H1 (cell line): ENCODE results near the gene NHS. TPM values are rescaled to one million over a fixed set of nuclear protein-coding genes. Genes with fewer than 3 reads are reported as not detected.
"Not testable (repeated sequence)": the region's sequence is repeated elsewhere in the genome, so short reads cannot be mapped to it uniquely, and the experiment has no call there.

ENCODE experiments used
- CTCF ChIA-PET: fragments of 300-600 bp; sonication (Branson Sonifier 250); formaldehyde crosslinking; loops from one replicate; lab custom pipeline; 2021; ENCODE audit not compliant: partially characterized antibody; lab: Charles Lee
- POLR2A ChIA-PET: fragments of 300-600 bp; sonication (Branson Sonifier 250); formaldehyde crosslinking; loops from one replicate; lab custom pipeline; 2021; ENCODE audit warnings: inconsistent platforms; ENCODE audit not compliant: partially characterized antibody; lab: Charles Lee
- DNase-seq, 2 experiments: peaks; one replicate each; pipeline versions ENCODE4 v3.0.0 to v3.0.0-alpha.2; 2010 to 2022; ENCODE audit warnings: low spot score in 2 of 2, low read depth in 1 of 2, mixed read lengths in 1 of 2
- FAIRE-seq: peaks from 2 replicates; lab custom pipeline; 2011; peaks lifted over from hg19 to GRCh38; lab: Jason Lieb, UNC
- H2AFZ ChIP-seq: 2 replicates; pipeline ENCODE4 v1.8.1; 2012; ENCODE audit warnings: low read length, inconsistent platforms
- H2AK5ac ChIP-seq: 2 replicates; pipeline ENCODE4 v1.6.1; 2013; ENCODE audit warnings: low read depth, low read length
- H2BK120ac ChIP-seq: replicated peaks from 2 replicates; pipeline ENCODE3; 2013; ENCODE audit warnings: low read depth, low read length, inconsistent platforms
- H2BK12ac ChIP-seq: 2 replicates; pipeline ENCODE4 v1.6.1; 2013; ENCODE audit warnings: low read depth, low read length
- H2BK15ac ChIP-seq: 2 replicates; pipeline ENCODE4 v1.6.1; 2013; ENCODE audit warnings: low read length
- H2BK20ac ChIP-seq: 2 replicates; pipeline ENCODE4 v1.6.1; 2013; ENCODE audit warnings: low read length
- H2BK5ac ChIP-seq: 2 replicates; pipeline ENCODE4 v1.6.1; 2013; ENCODE audit warnings: low read depth, low read length
- H3K14ac ChIP-seq: 2 replicates; pipeline ENCODE4 v1.6.1; 2013; ENCODE audit warnings: inconsistent platforms; ENCODE audit not compliant: insufficient read length
- H3K18ac ChIP-seq: 2 replicates; pipeline ENCODE4 v1.6.1; 2013; ENCODE audit warnings: low read length; ENCODE audit errors: extremely low read depth
- H3K23ac ChIP-seq: 2 replicates; pipeline ENCODE4 v1.6.1; 2013; ENCODE audit warnings: inconsistent platforms; ENCODE audit not compliant: insufficient read length
- H3K23me2 ChIP-seq: 2 replicates; pipeline ENCODE4 v1.6.1; 2013; ENCODE audit warnings: low read depth, low read length
- H3K27ac ChIP-seq: 2 replicates; pipeline ENCODE4 v1.6.1; 2011; ENCODE audit warnings: low read depth, low read length, inconsistent platforms
- H3K27me3 ChIP-seq, 4 experiments: replicated peaks in 1 of 4; 1 replicate in 1 of 4; 2 replicates in 3 of 4; pipeline versions ENCODE4 v1.6.1 to v1.8.1; 2011 to 2013; ENCODE audit warnings: low read length in 3 of 4, mild to moderate bottlenecking in 3 of 4, inconsistent platforms in 2 of 4, mixed read lengths in 2 of 4, moderate library complexity in 1 of 4; ENCODE audit not compliant: control insufficient read depth in 3 of 4, insufficient read depth in 3 of 4; ENCODE audit errors: extremely low read depth in 1 of 4
- H3K36me3 ChIP-seq, 4 experiments: 2 replicates each; pipeline versions ENCODE4 v1.6.1 to v1.8.1; 2011 to 2013; ENCODE audit warnings: mild to moderate bottlenecking in 4 of 4, low read length in 3 of 4, moderate library complexity in 2 of 4, control low read depth in 1 of 4, inconsistent platforms in 1 of 4; ENCODE audit not compliant: insufficient read depth in 4 of 4, control insufficient read depth in 2 of 4
- H3K4ac ChIP-seq: replicated peaks from 2 replicates; pipeline ENCODE3; 2013; ENCODE audit warnings: low read length, low read depth, mixed read lengths, inconsistent platforms; ENCODE audit not compliant: insufficient read length
- H3K4me1 ChIP-seq, 4 experiments: replicated peaks in 1 of 4; 1 replicate in 1 of 4; 2 replicates in 3 of 4; pipeline versions ENCODE4 v1.6.1 to v1.8.1; 2011 to 2013; ENCODE audit warnings: low read length in 3 of 4, inconsistent platforms in 2 of 4, mixed read lengths in 1 of 4; ENCODE audit not compliant: insufficient read depth in 4 of 4, control insufficient read depth in 3 of 4
- H3K4me2 ChIP-seq, 2 experiments: 2 replicates each; pipeline versions ENCODE4 v1.6.1 to v1.8.1; 2011 to 2013; ENCODE audit warnings: low read depth in 2 of 2, low read length in 2 of 2, control low read depth in 1 of 2, inconsistent platforms in 1 of 2, mild to moderate bottlenecking in 1 of 2; ENCODE audit not compliant: insufficient read depth in 1 of 2
- H3K4me3 ChIP-seq, 4 experiments: fragments of 200-600, 300-600 bp in 1 of 4; sonication (generic), shearing (Covaris generic), sonication (Bioruptor Twin) in 1 of 4; 2 replicates each; pipeline versions ENCODE4 v1.5.1 to v1.8.1; 2011 to 2016; ENCODE audit warnings: low read length in 4 of 4, low read depth in 3 of 4, control low read depth in 2 of 4, inconsistent platforms in 2 of 4, mild to moderate bottlenecking in 2 of 4, mixed read lengths in 1 of 4, moderate library complexity in 1 of 4; ENCODE audit not compliant: insufficient read depth in 2 of 4; ENCODE audit errors: extremely low read depth in 1 of 4
- H3K56ac ChIP-seq: replicated peaks from 2 replicates; pipeline ENCODE3; 2013; ENCODE audit warnings: low read depth, mild to moderate bottlenecking, mixed read lengths, low read length, inconsistent platforms; ENCODE audit not compliant: insufficient read length
- H3K79me1 ChIP-seq: 2 replicates; pipeline ENCODE4 v1.6.1; 2013; ENCODE audit warnings: low read depth, low read length, control low read depth
- H3K79me2 ChIP-seq, 2 experiments: 2 replicates each; pipeline versions ENCODE4 v1.6.1 to v1.8.1; 2012 to 2013; ENCODE audit warnings: low read length in 2 of 2, mild to moderate bottlenecking in 2 of 2, inconsistent platforms in 1 of 2; ENCODE audit not compliant: insufficient read depth in 2 of 2, control insufficient read depth in 1 of 2
- H3K9ac ChIP-seq, 4 experiments: replicated peaks in 1 of 4; 1 replicate in 1 of 4; 2 replicates in 3 of 4; pipeline versions ENCODE4 v1.6.1 to v1.8.1; 2011 to 2013; ENCODE audit warnings: low read depth in 3 of 4, low read length in 3 of 4, control low read depth in 2 of 4, mild to moderate bottlenecking in 2 of 4, moderate library complexity in 2 of 4, inconsistent platforms in 1 of 4; ENCODE audit errors: extremely low read depth in 1 of 4
- H3K9me3 ChIP-seq, 2 experiments: 2 replicates each; pipeline versions ENCODE4 v1.6.1 to v1.8.1; 2012 to 2013; ENCODE audit warnings: mild to moderate bottlenecking in 2 of 2, moderate library complexity in 2 of 2, control low read depth in 1 of 2, inconsistent platforms in 1 of 2, low read depth in 1 of 2, low read length in 1 of 2, mixed read lengths in 1 of 2; ENCODE audit not compliant: insufficient read depth in 2 of 2
- H4K20me1 ChIP-seq, 2 experiments: replicated peaks in 1 of 2; 2 replicates each; pipeline versions ENCODE3 to v1.8.1; 2011 to 2013; ENCODE audit warnings: inconsistent platforms in 2 of 2, low read length in 2 of 2, mild to moderate bottlenecking in 1 of 2; ENCODE audit not compliant: insufficient read depth in 2 of 2, control insufficient read depth in 1 of 2
- H4K5ac ChIP-seq: 2 replicates; pipeline ENCODE4 v1.6.1; 2013; ENCODE audit warnings: low read length, low read depth, mixed read lengths, inconsistent platforms; ENCODE audit not compliant: insufficient read length
- H4K8ac ChIP-seq: 2 replicates; pipeline ENCODE4 v1.8.0; 2013; ENCODE audit warnings: mild to moderate bottlenecking, moderate library complexity, low read length, inconsistent platforms; ENCODE audit not compliant: insufficient read depth; ENCODE audit errors: extremely low read depth
- H4K91ac ChIP-seq: replicated peaks from 2 replicates; pipeline ENCODE3; 2013; ENCODE audit warnings: low read length, mixed read lengths, inconsistent platforms; ENCODE audit not compliant: insufficient read length
- WGBS, 2 experiments: shearing (Covaris generic) in 1 of 2; methylation state at CpG; one replicate each; pipeline versions ENCODE4 v1.1.6 to v1.1.7; 2013 to 2015; ENCODE audit warnings: low lambda C conversion rate in 2 of 2, mixed read lengths in 2 of 2, inconsistent platforms in 1 of 2, low coverage in 1 of 2, missing lambda C conversion rate in 1 of 2; ENCODE audit not compliant: insufficient replicate concordance in 2 of 2, insufficient coverage in 1 of 2, insufficient read length in 1 of 2; ENCODE audit errors: extremely low coverage in 1 of 2, missing lambda C conversion rate in 1 of 2; 5-methylcytosine and 5-hydroxymethylcytosine counted together
- polyA plus RNA-seq, 7 experiments: library from polyadenylated mRNA; depleted of rRNA in 3 of 7; stranded (reverse) in 5 of 7; unstranded in 2 of 7; fragments of >200 nt in 5 of 7; fragments of 200-250 nt in 2 of 7; gene quantifications; 1 replicate in 5 of 7; 2 replicates in 1 of 7; 4 replicates in 1 of 7; pipeline versions ENCODE4 v1.2.1 to v1.2.3, GENCODE V29; 2011 to 2013; ENCODE audit warnings: missing spikeins in 2 of 7, mixed read lengths in 2 of 7
- total RNA-seq: library from RNA; stranded (reverse); fragmentation: NEBNext Ultra II Directional; extraction: Animal tissue kit (Norgen Biotek cat#: 25700); gene quantifications from 2 replicates; pipeline ENCODE4 v1.2.1, GENCODE V29; 2021

Gene NHS
- total and polyA plus RNA-seq, 2 of the 8 experiments (the other 6 are each of a cell fraction or from before 2014, with no cell fraction given), result 2.2 to 6.7 TPM

- FAIRE-seq, H4K8ac ChIP-seq, H3K9ac ChIP-seq: not testable (repeated sequence)
These were observed 131.4 kb downstream of the NHS start for GRCh38 chrX:17506352-17506751.

More at GRCh38 chrX:17506352-17506751, 131.4 kb downstream of the NHS start:
- H3K79me1 ChIP-seq, H2BK12ac ChIP-seq, DNase-seq, H3K4me3 ChIP-seq, H4K5ac ChIP-seq, H3K9me3 ChIP-seq, H4K20me1 ChIP-seq, H2AFZ ChIP-seq, H2AK5ac ChIP-seq, H3K4me1 ChIP-seq, H2BK15ac ChIP-seq, H3K56ac ChIP-seq, H3K23ac ChIP-seq, H3K14ac ChIP-seq, POLR2A ChIA-PET, H3K79me2 ChIP-seq, H3K4ac ChIP-seq, H3K27me3 ChIP-seq, H4K91ac ChIP-seq, H2BK5ac ChIP-seq, H3K36me3 ChIP-seq, H3K18ac ChIP-seq, H2BK120ac ChIP-seq, H3K27ac ChIP-seq, CTCF ChIA-PET, H3K23me2 ChIP-seq, H2BK20ac ChIP-seq, H3K4me2 ChIP-seq: not testable (repeated sequence)
- 92% methylated on average over 3 of the region's 3 CpGs; no CpG with 5 or more reads in 1 of the 2 experiments for WGBS, 2 experiments
